Inflammatory macrophage treated with lipopolysaccharide for 4 hours (primary cell): Measurements from ENCODE around the gene NHERF2.

Experiments
- DNase-seq: peaks from one replicate; pipeline ENCODE4 v3.0.0-alpha.2; 2020

Gene NHERF2

DNA sequence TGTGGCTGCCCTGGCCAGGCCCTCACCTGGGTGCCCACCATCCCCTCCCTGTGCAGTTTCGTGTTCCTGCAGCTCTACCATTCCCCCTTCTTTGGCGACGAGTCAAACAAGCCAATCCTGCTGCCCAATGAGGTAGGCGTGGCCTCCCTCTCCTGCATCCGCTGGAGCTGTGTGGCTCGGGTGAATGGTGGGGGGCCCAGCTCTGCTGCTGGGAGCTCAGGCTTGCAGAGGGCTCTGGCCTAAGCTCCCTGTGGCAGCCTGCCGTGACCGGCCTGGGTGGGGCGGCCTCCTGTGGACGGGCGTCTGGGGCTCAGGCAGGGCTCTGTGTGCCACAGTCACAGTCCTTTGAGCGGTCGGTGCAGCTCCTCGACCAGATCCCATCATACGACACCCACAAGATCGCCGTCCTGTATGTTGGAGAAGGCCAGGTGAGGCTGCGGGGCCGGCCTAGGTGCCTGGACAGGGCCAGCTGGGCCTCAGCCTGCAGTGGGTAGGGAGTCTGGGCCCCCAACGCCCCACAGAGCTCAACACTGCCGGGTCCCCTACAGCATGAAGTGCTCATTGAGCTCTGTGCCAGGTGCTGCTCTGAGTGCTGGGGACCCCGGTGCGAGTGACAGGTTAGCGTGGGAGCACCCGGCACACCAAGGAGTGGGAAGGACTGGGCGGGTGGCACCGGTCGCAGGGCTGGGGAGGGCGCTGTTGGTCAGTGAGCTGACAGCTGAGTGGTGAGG is 58.4 kb downstream of the NHERF2 start:
- no peak for DNase-seq

DNA sequence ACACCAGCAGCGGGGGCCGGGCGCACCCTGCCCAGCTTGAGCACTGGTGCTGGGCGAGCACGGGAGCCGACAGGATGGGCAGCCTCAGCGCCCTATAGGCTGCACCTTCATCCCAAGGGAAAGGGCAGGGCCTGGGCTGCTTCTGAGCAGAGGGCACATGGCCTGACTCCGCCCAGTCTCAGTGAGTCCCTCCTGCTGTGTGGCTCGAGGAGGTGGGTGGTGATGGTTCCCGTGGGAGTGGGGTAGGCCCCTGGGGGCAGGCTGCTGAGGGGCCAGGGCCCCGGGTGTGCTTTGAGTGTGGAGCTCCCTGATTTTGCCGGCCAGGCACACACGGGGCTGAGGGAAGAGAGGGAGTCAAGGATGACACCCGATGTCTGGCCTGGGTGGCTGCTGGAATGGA is 59.0 kb downstream of the NHERF2 start:
- DNase-seq: no peak

DNA sequence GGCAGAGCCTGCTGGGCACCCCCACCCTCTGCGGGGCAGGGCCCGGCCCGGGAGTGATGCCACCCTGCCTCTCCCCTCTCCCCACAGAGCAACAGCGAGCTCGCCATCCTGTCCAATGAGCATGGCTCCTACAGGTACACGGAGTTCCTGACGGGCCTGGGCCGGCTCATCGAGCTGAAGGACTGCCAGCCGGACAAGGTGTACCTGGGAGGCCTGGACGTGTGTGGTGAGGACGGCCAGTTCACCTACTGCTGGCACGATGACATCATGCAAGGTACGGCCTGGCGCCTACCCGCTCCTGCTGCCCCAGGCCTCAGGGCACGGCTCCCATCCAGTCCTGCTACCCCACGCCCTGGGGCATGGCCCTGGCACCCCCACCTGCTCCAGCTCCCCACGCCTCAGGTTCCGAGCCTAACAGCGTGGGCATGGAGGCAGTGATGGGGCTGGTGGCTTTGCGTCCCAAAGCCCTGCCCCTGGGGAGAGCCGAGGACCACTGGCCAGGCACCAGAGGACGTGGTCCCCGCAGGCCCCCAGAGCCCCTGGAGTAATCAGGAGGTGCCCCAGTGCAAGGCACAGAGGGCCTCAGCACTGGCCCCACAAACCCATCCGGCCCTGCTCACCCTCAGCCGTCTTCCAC is 59.5 kb downstream of the NHERF2 start:
- no peak for DNase-seq

GRCh38 chr16:2086812-2087747 is 60.4 kb downstream of the NHERF2 start:
- DNase-seq: no peak

DNA sequence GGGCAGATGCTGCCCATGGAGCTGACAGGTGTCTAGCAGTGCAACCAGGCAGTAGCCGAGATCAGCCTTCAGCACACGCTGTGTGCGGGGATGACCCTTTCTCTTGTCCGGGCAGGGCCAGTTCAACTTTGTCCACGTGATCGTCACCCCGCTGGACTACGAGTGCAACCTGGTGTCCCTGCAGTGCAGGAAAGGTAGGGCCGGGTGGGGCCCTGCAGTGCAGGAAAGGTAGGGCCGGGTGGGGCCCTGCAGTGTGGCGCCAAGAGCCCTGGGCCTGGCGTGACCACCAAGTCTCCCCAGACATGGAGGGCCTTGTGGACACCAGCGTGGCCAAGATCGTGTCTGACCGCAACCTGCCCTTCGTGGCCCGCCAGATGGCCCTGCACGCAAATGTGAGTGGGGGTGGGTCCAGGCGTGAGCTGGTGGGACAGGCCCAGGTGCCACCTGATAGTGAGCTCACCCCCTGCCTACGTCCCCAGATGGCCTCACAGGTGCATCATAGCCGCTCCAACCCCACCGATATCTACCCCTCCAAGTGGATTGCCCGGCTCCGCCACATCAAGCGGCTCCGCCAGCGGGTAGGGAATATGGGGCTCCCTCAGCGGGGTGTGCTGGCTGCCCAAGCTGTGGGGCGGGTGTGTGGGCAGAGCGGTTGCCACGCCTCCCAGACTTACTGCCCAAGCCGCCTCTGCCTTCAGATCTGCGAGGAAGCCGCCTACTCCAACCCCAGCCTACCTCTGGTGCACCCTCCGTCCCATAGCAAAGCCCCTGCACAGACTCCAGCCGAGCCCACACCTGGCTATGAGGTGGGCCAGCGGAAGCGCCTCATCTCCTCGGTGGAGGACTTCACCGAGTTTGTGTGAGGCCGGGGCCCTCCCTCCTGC is 61.3 kb downstream of the NHERF2 start:
- no peak for DNase-seq
